HG03442 (cell line): ENCODE data around the gene CUL4A.
"Not testable (repeated sequence)": the region's sequence is repeated elsewhere in the genome, so short reads cannot be mapped to it uniquely, and the experiment has no call there.

Source experiments
- ATAC-seq: cut with Tn5 transposase; IDR thresholded peaks from one replicate; pipeline ENCODE4 v1.9.1; 2021; ENCODE audit warnings: mild to moderate bottlenecking, moderate library complexity; ENCODE audit not compliant: unreplicated experiment

The CUL4A gene

DNA sequence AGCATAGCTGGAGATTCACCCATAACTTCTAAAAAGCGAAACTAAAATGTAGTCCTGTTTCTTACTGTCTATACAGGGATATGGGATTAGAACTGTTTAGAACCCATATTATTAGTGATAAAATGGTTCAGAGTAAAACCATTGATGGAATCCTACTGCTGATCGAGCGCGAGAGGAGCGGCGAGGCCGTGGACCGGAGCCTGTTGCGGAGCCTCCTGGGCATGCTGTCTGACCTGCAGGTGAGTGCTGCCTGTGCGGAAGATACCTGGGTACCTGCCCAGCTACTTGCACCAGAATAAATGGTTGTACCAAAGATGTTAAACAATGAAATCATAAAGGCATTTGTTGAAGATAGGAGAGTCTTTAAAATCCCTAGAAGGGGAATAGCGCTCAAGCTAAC, 23.7 kb downstream of the CUL4A start:
- no peak for ATAC-seq

DNA sequence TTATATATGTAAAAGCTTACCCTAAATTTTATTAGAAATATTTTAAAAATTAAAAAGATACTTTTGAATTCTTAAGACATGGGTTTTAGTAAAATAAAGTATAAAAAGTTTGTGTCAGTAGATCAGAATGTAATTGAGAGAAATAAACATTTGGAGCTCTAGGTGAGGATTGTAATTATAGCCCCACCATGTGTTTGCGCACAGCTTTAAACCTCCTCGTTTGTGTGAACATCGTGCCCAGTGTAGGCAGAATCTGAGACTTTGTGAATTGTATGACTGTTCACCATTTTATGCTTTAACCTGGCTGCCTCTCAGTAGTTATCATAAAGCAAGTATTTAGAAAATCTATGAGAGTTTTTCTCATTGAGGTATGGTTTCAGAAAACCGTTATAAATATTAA, 29.1 kb downstream of the CUL4A start:
- ATAC-seq, result no peak

DNA sequence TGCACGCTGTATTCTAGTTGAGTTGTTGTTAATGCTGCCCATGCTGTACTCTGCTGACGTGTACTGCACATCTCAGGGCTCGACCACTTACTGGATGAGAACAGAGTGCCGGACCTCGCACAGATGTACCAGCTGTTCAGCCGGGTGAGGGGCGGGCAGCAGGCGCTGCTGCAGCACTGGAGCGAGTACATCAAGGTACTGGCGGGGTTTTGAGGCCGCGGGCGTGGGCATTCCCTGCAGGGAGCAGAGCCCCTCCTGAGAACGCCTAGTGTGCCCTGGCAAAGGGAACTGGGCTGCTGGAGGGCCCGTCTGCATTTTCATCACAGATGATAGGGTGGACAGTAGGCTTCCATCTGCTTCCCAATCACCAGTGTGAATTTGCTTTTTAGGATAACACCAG, 29.9 kb downstream of the CUL4A start:
- ATAC-seq, result no peak

DNA sequence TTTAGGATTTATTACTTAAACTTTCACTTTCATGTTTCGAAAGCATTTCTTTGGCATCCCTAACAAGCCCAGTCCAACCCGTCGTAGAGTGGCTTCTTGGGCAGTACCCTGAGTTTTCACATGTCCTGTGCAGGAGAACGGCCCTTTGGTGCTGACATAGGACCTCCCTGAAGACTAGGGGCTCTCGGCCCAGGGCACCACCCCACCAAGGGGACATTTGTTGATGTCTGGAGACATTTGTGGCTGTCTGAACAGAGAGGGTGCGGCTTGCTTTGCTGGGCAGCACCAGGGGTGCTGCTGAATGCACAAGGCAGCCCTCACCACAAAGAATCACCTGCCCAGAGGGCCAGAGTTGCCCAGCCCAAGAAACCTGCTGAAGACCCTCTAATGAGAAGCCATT, 30.6 kb downstream of the CUL4A start:
- no peak for ATAC-seq

DNA sequence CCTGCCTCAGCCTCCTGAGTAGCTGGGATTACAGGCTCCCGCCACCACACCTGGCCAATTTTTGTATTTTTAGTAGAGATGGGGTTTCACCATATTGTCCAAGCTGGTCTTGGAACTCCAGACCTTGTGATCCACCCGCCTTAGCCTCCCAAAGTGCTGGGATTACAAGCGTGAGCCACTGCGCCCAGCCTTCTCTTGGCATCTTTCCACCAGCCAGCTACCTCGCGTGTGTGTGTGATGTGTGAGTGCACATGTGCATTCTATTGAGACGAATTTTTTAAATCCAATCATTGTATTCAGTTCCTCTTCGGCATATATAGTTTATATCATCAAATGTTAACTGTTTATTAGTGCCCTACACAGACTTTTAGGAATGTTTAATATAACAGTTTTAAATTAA, 32.2 kb downstream of the CUL4A start:
- not testable (repeated sequence) for ATAC-seq

DNA sequence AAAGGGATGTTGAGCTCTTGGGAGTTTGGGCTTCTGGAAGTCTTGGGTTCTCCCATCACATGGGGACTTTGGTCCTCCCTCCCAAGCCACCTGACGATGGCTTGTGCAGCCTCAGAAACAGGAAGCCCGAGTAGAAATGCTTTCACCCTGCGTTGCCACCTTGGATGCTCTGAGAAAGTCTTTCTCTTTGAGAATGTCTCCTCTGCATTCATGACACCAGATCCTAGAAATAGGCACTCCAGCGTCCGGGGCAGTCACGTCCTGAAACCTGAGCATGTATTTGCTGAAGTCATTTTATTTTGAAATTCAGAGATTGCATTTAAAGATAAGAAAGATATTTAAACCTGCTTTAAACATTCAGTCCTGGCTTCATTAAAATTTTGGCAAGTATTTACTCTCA, 34.4 kb downstream of the CUL4A start:
- ATAC-seq, result no peak

DNA sequence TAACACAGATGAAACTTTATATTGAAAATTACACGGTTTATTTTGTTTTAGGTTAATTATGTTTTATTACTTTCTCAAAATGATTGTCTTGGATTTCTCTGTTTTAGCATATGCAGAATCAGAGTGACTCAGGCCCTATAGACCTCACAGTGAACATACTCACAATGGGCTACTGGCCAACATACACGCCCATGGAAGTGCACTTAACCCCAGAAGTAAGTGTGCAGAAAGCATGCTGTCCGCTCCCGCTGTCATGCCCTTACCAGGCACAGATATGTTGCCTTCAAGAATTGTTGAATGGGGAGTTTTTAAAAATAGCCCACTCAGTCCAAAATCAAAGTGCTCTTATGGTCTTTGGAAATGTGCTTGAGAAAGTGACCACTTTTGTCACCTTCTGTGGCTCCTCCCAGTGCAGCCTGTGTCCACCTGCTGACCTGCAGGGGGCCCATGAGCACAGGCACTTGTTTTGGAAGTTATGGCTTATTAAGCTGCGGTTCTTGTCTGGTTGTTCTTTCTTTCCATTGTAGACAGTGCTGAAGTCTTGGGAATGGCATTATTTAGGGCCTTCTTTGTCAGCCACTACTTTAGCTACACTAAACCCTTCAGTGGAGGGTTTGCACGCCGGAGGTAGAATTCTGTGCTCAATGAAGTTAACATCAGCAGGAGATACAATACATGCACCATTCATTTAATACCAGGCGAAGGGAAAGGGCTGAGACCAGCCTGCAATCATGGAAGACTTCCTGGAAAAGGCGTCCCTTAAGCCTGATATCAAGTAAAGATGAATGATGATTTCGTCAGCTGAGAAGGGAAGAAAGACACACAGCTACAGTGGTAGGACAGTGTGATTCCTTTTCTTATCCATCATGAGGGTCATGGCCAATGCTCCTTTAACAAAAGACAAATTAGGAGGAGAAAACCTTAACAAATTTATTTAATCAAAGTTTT, 36.7 kb downstream of the CUL4A start:
- no peak for ATAC-seq

DNA sequence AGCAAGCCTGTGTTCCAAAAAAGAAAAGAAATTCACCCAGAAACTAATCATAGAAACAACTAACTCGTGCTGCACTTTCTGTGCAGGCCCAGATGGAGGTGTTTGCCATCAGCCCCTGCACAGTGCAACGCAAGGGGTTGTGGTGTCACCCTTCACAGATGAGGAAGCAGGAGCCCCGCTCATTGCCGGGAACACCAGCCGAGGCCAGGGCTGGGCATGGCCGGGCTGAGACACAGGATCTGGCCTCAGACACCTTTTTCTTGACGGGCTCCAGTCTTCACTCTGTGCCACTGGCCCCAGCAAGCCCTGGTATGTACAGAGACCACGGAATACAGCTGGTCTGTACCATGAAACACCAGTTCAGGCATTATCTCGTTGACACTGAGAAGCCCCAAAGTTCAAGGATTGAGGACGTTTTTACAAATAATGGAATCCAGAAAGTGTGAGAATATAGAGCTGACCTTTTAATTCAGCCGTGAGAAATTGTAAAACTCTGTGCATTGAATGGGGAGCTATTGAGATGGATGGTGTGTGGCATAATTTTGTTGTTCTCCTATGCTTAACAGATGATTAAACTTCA, 43.2 kb downstream of the CUL4A start:
- ATAC-seq, result no peak

DNA sequence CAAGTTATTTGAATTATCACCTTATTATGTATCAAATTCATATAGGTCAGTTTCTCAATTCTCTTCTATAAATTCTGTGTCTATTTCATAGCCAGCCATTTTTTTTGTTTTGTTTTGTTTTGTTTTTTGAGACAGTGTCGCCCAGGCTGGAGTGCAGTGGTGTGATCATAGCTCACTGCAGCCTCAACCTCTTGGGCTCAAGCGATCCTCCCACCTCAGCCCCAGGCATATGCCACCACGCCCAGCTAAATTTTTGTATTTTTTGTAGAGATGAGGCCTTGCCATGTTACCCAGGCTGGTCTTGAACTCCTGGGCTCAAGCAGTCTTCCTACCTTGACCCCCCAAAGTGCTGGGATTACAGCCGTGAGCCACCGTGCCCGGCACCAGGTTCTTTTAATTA, 48.5 kb downstream of the CUL4A start:
- ATAC-seq, result not testable (repeated sequence)

DNA sequence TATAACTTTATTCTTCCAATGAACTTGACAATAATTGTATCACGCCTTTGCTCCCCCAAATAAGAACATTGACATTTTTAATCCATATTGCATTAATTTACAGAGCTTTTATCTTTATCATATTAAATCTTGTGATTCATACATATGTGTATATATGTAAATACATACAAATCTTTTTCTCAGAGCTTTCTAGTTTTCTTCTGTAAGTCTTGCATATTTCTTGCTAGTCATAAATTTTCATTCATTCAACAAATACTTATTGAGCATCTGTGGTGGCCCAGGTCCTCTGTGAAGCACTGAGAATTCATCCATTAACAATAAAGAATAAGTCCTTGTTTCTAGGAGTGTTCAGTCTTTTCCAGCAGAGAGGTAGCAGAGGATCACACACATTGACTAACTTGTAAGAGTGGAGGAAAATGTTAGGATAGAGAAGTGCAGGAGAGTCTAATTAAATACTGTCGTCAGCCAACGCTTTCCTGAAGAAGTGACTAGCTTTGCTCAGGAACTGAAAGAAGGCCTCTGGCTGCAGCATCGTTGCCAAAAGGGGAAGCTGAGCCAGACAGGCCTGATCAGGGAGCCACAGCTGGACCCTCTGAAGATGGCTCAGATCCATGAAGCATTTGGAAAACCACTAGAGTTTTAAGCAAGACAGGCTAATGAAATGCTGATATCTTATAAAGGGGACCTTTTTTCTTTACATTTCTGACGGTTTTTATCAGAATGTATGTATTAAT, 49.1 kb downstream of the CUL4A start:
- ATAC-seq, result no peak

DNA sequence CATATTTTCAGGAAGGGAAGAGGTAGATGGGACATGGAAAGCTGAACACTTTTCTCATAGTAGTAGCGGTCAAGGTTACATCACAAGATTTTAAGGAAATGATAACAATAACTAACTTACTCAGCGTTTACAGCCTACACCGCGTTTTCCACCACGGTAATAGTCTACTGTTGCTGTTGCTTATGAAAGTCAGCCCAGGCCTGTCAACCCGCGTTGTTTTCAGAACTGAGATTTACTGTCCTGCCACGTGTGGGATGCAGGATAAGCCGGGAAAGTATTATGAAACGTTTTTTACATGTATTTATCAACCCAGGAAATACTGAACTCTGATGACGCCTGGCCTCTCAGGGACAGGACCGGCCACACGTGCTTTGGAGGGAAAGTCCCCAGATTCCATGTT, 51.6 kb downstream of the CUL4A start:
- no peak for ATAC-seq

DNA sequence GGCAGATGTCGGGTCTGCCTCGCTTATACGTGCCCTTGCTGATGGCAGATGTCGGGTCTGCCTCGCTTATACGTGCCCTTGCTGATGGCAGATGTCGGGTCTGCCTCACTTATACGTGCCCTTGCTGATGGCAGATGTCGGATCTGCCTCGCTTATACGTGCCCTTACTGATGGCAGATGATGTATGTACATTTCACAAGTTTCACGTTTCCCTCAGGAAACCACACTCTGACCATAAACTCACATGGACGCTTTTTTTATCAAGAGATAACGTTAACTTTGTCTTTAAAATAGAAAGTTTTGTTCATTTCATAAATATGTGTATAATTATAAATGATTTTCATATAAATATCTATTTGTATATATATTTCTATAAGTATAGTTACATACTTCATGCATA, 53.6 kb downstream of the CUL4A start:
- not testable (repeated sequence) for ATAC-seq

DNA sequence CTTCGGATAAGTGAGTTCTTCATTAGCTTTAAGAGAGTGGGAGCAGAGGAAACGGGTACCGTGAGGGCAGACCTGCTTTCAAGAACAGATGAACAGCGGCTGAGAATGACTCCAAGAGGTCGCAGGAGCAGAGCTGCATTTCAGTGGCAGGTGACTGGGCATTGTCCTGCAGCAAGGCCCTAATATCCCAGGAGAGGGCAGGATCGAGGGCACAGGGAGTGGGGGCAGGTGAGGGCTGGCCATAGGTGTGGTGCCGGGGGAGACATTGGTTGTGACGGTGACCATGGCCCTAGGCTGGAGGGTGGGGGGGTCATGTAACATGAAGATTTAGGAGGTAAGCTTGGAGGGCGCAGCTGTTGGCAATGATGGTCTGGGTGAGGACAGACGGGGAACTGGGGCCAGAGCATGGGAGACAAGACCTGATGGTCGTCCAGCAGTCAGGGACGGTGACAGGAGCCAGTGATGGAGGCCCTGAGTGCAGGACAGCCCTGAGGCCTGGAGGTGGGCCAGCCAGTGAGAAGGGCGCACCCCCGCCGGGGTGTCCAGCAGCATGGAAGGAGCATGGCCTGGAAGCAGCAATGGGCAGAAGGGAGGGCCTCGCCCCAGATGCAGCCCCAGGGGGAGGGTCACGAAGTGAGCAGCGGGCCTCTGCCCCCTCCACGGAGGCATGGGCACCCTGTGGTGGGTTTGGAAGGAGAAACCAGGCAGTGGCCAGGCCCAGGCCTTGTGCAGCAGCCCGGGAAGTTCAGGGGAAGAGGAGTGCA, 58.4 kb downstream of the CUL4A start:
- no peak for ATAC-seq

DNA sequence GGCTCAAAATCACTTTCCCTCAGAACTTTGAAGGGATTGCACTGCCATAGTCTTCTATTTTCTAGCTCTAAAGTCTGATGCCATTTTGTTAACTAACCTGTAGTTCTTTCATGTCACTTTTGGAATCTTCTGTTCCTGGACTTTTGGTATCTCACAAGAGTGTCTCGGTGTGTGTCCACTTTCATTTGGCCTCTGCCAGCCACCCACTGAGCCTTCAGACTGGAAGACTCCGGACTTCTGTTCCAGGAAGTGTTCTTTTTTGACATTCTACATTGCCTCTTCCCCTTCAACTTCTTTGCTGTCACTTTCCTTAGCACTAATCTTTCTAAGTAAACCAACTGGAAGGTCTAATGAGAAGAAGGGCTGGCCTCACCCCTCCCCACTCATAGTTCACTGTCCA, 62.6 kb downstream of the CUL4A start:
- ATAC-seq, result no peak

DNA sequence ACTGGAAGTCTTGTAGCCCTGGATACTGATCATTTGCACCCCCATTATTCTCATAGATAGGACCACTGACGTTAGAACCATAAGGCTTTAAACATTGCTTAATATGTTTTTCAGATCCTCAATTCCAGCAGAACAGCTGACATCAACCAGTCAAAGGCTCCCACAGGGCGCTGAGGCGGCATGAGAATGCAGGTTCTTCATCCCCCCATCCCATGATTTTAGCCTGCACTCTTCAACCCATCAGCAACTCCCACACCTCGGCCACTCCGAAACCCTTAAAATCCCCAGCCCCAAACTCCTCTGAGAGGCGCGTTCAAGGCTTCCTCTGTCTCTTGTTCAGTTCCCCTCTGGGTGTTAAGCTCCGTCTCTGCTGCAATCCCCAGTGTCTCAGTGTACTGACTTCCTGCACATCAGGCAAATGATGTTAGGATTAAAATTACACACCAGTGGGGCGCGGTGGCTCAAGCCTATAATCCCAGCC, 63.3 kb downstream of the CUL4A start:
- ATAC-seq, result no peak

DNA sequence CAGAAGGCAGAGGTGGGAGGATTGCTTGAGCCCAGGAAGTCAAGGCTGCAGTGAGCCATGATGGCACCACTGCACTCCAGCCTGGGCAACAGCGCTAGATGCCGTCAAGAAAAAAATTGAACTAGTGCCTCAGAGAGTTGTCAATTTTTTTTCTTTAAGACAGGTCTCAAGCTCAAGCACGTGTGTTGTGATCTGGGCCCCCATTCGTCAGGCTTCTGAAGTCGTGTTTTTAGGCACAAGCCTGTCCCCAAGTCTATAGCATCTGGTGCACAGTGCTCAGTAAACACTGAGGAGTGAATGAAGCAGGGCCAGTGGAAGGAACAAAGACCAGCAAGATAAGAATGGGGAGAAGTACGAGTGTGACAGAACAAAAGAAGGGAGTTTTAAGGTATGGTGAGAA, 63.9 kb downstream of the CUL4A start:
- no peak for ATAC-seq

DNA sequence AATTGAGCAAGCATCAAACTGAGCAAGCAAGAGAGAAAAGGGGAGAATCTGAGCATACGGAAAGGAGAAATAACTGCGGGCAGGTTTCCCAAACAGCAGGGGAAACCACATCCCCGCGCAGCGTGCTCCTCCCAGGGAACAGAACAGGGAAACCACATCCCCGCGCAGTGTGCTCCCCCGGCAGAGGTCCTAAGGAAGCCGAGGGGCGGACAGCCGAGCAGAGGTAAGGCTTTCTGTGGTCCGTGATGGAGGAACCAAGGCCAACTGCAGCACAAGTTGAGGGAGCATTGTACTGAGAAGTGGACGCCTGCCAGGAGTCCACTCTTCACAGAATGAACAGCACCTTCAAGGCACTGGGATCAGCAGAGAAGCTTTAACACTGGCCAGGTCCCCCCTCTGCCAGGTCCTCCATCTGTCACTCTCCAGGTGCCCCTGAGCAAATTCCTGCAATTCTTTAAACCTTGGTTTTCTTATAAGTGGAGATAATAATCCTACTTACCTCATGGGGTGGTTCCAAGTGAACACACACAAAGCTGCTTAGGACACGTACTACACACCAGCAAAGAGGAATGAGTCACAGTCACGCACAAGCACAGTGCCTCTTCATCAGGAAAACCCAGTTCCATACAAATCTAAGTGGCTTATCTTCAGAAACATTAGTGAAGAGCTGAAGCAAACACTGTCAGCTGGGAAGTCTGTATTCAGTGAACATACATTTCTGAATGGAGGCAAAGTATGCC, 64.6 kb downstream of the CUL4A start:
- ATAC-seq, result no peak

DNA sequence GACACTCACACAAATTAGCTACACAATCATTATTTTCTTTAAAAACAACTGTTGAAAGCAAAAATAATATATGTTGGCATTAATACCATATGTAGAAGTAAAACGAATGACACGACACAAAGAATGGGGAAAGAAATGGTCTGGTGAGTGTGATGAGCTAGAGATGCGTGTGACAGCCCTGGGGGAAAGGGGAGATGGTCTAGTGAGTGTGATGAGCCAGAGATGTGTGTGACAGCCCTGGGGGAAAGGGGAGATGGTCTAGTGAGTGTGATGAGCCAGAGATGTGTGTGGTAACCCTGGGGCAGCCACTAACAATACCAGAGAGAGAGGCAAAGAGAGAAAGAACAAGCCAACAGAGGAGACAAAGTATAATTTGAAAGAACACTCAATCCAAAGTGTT, 65.3 kb downstream of the CUL4A start:
- ATAC-seq, result no peak

DNA sequence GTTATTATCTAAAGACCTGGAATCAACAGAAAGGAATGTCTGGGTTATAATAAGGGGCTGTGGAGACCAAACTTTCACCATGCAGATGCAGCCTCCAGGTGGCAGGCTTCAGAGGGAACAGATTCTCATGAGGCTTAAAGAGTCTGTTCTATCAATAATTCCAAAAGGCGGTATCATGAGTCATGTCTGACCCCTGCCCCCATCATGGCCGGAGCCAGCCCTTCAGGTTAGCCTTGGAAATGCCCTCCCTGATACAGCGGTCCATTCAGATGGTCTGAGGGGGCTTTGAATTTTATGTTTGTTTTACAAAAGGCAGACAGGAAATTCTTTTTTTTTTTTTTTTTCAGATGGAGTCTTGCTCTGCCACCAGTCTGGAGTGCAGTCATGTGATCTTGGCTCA, 66.0 kb downstream of the CUL4A start:
- ATAC-seq, result no peak

DNA sequence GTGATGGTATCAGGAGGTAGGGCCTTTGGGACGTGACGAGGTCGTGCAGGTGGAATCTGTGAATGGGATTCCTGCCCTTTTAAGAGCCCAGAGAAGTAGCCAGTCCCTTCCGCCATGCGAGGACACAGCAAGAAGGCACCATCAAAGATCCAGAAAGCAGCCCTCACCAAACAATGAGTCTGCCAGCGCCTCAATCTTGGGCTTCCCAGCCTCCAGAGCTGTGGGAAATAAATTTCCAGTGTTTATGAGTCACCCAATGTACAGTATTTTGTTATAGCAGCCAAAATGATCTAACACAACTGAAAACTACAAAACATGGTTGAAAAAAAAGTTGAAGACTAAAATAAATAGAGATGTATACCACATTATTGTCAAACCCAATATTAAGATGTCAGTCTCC, 70.7 kb downstream of the CUL4A start:
- ATAC-seq, result no peak
